HFFc6 (cell line): ENCODE measurements around the gene KNSTRN. TPM values are rescaled to one million over a fixed set of nuclear protein-coding genes. Genes with fewer than 3 reads are reported as not detected.

Experiments used
- DNase-seq: peaks from one replicate; pipeline ENCODE4 v3.0.0-alpha.2; 2018
- H3K27ac Mint-ChIP-seq: 2 replicates; pipeline ENCODE4 v1.8.0; 2020; ENCODE audit warnings: mild to moderate bottlenecking, mixed read lengths
- H3K27me3 Mint-ChIP-seq: 2 replicates; pipeline ENCODE4 v1.8.0; 2021; ENCODE audit warnings: mild to moderate bottlenecking, moderate library complexity, mixed read lengths; ENCODE audit not compliant: insufficient read depth
- H3K36me3 Mint-ChIP-seq: 2 replicates; pipeline ENCODE4 v1.8.0; 2021; ENCODE audit warnings: low read depth, mixed read lengths
- H3K4me1 Mint-ChIP-seq: 2 replicates; pipeline ENCODE4 v1.8.0; 2020; ENCODE audit warnings: low read depth, mixed read lengths
- H3K4me3 Mint-ChIP-seq: 2 replicates; pipeline ENCODE4 v1.8.0; 2020; ENCODE audit warnings: mild to moderate bottlenecking, moderate library complexity, mixed read lengths
- H3K9me3 Mint-ChIP-seq: 2 replicates; pipeline ENCODE4 v1.8.0; 2020; ENCODE audit warnings: mild to moderate bottlenecking, mixed read lengths
- CTCF ChIP-seq: fragments of 200-600 bp; sonication (generic); IDR thresholded peaks from 2 replicates; pipeline ENCODE4 v1.5.0; 2021; ENCODE audit warnings: antibody characterized with exemption, mild to moderate bottlenecking
- total RNA-seq, 6 experiments: library from RNA; stranded (reverse); fragmentation: NEBNext Ultra II Directional; extraction: Animal tissue kit (Norgen Biotek cat#: 25700); gene quantifications; 2 replicates in 1 of 6; 3 replicates in 5 of 6; pipeline ENCODE4 v1.2.3, GENCODE V29; 2021

Gene KNSTRN
- total RNA-seq, 6 experiments from 2014 or later: 26.2 to 49.7 (median 47.5) TPM

- Mint-ChIP-seq H3K27ac (no peak overlapping the region), H3K4me1 (peaks cover 18% of the 10 kb centered on the region), H3K9me3 (no peaks in the 10 kb centered on the region), H3K4me3 (no peak overlapping the region), H3K27me3 (peaks cover 47% of the 10 kb centered on the region), H3K36me3 (no peaks in the 10 kb centered on the region)
- DNase-seq: no peak
- no peak for TF ChIP-seq CTCF
Measured at GRCh38 chr15:40437752-40438687, 55.5 kb downstream of the KNSTRN start.

DNA sequence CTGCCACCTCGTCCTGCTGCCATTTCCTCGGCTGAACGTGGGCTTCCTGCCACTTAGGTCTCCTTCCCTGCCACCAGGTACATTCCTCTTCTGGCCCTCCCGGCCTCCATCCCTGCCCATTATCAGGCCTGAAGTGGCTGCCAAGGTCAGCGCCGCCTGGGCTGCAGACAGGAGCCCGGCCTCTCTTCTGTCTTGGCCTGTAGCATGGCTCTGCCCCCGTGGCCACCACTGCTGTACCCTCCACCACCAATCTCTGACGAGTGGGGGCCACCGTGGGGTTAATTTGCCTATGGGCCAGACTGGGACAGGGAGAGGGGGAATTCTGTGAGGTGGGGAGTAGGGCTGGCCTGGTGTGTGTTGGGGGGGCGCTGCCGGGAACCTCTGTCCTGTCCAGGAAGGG lies 56.2 kb downstream of the KNSTRN start:
- Mint-ChIP-seq H3K9me3 (no peaks in the 10 kb centered on the region), H3K4me3 (no peak overlapping the region), H3K27me3 (peaks cover 44% of the 10 kb centered on the region), H3K4me1 (peaks cover 25% of the 10 kb centered on the region), H3K36me3 (no peaks in the 10 kb centered on the region), H3K27ac (no peak overlapping the region)
- no peak for TF ChIP-seq CTCF
- no peak for DNase-seq

DNA sequence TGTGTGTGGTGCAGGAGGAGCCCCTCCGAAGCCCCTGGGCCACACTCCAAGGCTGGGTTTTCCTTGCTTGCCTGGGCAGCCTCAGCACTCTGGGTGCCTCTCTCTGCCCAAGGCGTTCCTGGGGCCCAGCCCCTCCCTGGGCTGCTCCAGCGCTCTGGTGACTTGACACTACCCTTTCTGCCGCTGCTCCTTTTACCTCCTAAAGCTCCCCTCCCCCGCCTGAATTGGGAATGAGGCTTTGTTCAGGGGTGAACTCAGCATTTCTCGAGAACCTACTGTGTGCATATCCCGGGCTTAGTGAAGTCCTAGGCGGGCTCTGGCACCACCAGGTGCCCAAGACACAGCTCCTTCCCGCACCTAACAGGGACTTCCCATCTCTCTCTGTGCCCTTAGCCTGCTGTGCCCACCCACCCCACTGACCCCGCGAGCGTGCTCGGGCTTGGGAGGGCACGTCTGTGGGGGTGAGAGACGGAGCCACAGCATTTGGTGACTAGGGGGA lies 57.0 kb downstream of the KNSTRN start:
- Mint-ChIP-seq H3K9me3 (no peaks in the 10 kb centered on the region), H3K36me3 (no peaks in the 10 kb centered on the region), H3K4me3 (peak overlapping the region; percentile 91), H3K27ac (no peak overlapping the region; the same call in 1 of the 2 replicates), H3K4me1 (peaks cover 33% of the 10 kb centered on the region), H3K27me3 (peaks cover 44% of the 10 kb centered on the region)
- DNase-seq: no peak
- no peak for TF ChIP-seq CTCF

GRCh38 chr15:40439960-40440742 lies 57.6 kb downstream of the KNSTRN start:
- H3K36me3 Mint-ChIP-seq: no peaks in the 10 kb centered on the region
- TF ChIP-seq CTCF: no peak; the same call in 1 of the 2 replicates
- H3K27ac Mint-ChIP-seq: peak overlapping the region; percentile 75
- DNase-seq: peak; percentile 7
- peaks cover 39% of the 10 kb centered on the region for H3K4me1 Mint-ChIP-seq
- peak overlapping the region; percentile 91 for H3K4me3 Mint-ChIP-seq
- H3K27me3 Mint-ChIP-seq: peaks cover 39% of the 10 kb centered on the region
- no peaks in the 10 kb centered on the region for H3K9me3 Mint-ChIP-seq

DNA sequence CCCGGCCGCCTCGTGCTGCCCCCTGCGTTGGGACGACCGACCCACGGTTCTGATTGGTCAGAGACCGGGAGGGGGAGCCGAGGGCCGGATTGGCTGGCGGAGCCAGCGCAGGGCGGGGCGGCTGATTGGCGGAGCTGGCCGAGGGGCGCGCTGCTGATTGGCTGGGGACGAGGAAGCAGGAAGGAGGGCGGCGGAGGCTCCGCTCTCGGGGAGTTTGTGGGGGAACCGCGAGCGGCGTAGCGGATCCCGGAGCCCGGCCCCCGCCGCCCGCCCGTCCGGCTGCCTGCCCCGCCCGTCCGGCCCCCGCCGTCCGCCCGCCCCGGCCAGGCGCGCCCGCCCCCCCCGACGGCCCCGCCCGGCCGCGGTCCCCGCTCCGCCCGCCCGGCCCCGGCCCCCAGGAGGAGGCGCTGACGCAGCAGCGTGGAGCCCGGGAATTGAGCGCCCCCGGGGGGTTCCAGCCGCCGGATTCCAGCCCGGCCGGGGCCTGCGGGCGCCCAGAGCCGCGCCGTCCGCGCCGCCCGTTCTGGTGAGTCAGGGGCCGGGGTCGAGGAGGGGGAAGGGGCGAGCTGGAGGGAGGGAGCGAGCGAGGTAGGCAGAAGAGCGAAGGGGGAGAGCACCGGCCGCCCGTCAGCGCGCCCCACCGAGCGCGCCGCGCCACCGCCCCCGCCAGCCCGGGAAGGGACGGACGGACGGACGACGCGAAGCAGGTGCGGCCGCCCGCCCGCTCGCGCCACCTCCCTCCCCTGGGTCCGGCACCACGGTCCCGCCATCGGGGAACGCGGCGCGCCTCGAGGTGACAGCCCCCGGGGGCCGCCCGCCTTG lies 58.4 kb downstream of the KNSTRN start, which contains the start of gene BAHD1:
BAHD1 (plus strand) TSS at position 211 of the 822 bp plus-strand sequence. CDS start 17,512 bp downstream, outside the sequence.
- peaks cover 47% of the 10 kb centered on the region for H3K4me1 Mint-ChIP-seq
- H3K27me3 Mint-ChIP-seq: peaks cover 33% of the 10 kb centered on the region
- peak within 1 kb of the TSS; percentile 75 for H3K27ac Mint-ChIP-seq

More for the DNA sequence above, 58.4 kb downstream of the KNSTRN start, which contains the start of gene BAHD1:
- no peaks in the 10 kb centered on the region for H3K9me3 Mint-ChIP-seq
- peak; percentile 92 for DNase-seq
- no peaks in the 10 kb centered on the region for H3K36me3 Mint-ChIP-seq
- peak within 1 kb of the TSS; percentile 91 for H3K4me3 Mint-ChIP-seq
- TF ChIP-seq CTCF: peak; percentile 52
